ENCODE results near the gene SAFB.
A peak's percentile ranks its signal among the peaks of the same experiment; 100 is the strongest.

The SAFB gene

GRCh38 chr19:5679289-5680083 is 56.6 kb downstream of the SAFB start:
- ATAC-seq (ENCODE audit: low read depth) (no peak), DNase-seq (ENCODE audit: low spot score) (no peak)
- no peak for TF ChIP-seq CTCF (IDR thresholded peaks at IDR 0.05; ENCODE audit: poor library complexity, severe bottlenecking)
- peak overlapping the region; percentile 78 for H3K4me3 ChIP-seq (ENCODE audit: severe bottlenecking)
- no peaks in the 10 kb centered on the region for H3K9me3 ChIP-seq (ENCODE audit: severe bottlenecking)
- no peaks in the 10 kb centered on the region for H3K36me3 ChIP-seq (ENCODE audit: low read depth)
- H3K4me1 ChIP-seq (ENCODE audit: insufficient read depth, poor library complexity, severe bottlenecking) = no peaks in the 10 kb centered on the region
- H3K27ac ChIP-seq (ENCODE audit: poor library complexity, severe bottlenecking) = peak overlapping the region; percentile 53
- no peaks in the 10 kb centered on the region for H3K27me3 ChIP-seq (ENCODE audit: insufficient read depth, poor library complexity, severe bottlenecking)

GRCh38 chr19:5680084-5680436 is 57.2 kb downstream of the SAFB start:
- no peak for DNase-seq (ENCODE audit: low spot score)
- Histone ChIP-seq H3K4me3 (ENCODE audit: severe bottlenecking) (peak overlapping the region; percentile 78), H3K4me1 (ENCODE audit: insufficient read depth, poor library complexity, severe bottlenecking) (no peaks in the 10 kb centered on the region), H3K36me3 (ENCODE audit: low read depth) (no peaks in the 10 kb centered on the region), H3K27me3 (ENCODE audit: insufficient read depth, poor library complexity, severe bottlenecking) (no peaks in the 10 kb centered on the region), H3K27ac (ENCODE audit: poor library complexity, severe bottlenecking) (peak overlapping the region; percentile 53), H3K9me3 (ENCODE audit: severe bottlenecking) (no peaks in the 10 kb centered on the region)
- TF ChIP-seq CTCF (IDR thresholded peaks at IDR 0.05; ENCODE audit: poor library complexity, severe bottlenecking) = no peak
- no peak for ATAC-seq (ENCODE audit: low read depth)

- Histone ChIP-seq H3K4me3 (ENCODE audit: severe bottlenecking) (peak within 1 kb of the TSS; percentile 78), H3K27ac (ENCODE audit: poor library complexity, severe bottlenecking) (peak within 1 kb of the TSS; percentile 53), H3K9me3 (ENCODE audit: severe bottlenecking) (no peaks in the 10 kb centered on the region), H3K27me3 (ENCODE audit: insufficient read depth, poor library complexity, severe bottlenecking) (no peaks in the 10 kb centered on the region), H3K36me3 (ENCODE audit: low read depth) (no peaks in the 10 kb centered on the region), H3K4me1 (ENCODE audit: insufficient read depth, poor library complexity, severe bottlenecking) (no peaks in the 10 kb centered on the region)
- DNase-seq (ENCODE audit: low spot score) (peak; percentile 96), ATAC-seq (ENCODE audit: low read depth) (peak; percentile 96)
- no peak for TF ChIP-seq CTCF (IDR thresholded peaks at IDR 0.05; ENCODE audit: poor library complexity, severe bottlenecking)
Measured at GRCh38 chr19:5680437-5681368, 57.8 kb downstream of the SAFB start, which contains the start of the genes HSD11B1L and MICOS13. HSD11B1L (plus strand) TSS chr19:5681027; CDS start chr19:5684833, 3,806 bp downstream. MICOS13 (minus strand) TSS chr19:5680516; CDS start chr19:5680486, 30 bp downstream.

GRCh38 chr19:5681391-5682106 is 58.7 kb downstream of the SAFB start:
- peak overlapping the region; percentile 78 for H3K4me3 ChIP-seq (ENCODE audit: severe bottlenecking)
- no peak for DNase-seq (ENCODE audit: low spot score)
- H3K36me3 ChIP-seq (ENCODE audit: low read depth) = no peaks in the 10 kb centered on the region
- no peaks in the 10 kb centered on the region for H3K9me3 ChIP-seq (ENCODE audit: severe bottlenecking)
- no peaks in the 10 kb centered on the region for H3K27me3 ChIP-seq (ENCODE audit: insufficient read depth, poor library complexity, severe bottlenecking)
- no peak overlapping the region for H3K27ac ChIP-seq (ENCODE audit: poor library complexity, severe bottlenecking)
- H3K4me1 ChIP-seq (ENCODE audit: insufficient read depth, poor library complexity, severe bottlenecking) = no peaks in the 10 kb centered on the region
- ATAC-seq (ENCODE audit: low read depth) = no peak
- no peak for TF ChIP-seq CTCF (IDR thresholded peaks at IDR 0.05; ENCODE audit: poor library complexity, severe bottlenecking)

Measured in RWPE2 (cell line).